Activated CD4-positive, alpha-beta memory T cell treated with anti-CD3 and anti-CD28 coated beads for 36 hours (primary cell): ENCODE measurements around the gene SLC4A3. TPM values are rescaled to one million over a fixed set of nuclear protein-coding genes. Genes with fewer than 3 reads are reported as not detected.

ENCODE experiments used
- CTCF ChIA-PET: fragments of 350-600 bp; sonication (Branson Sonifier 250); formaldehyde crosslinking; loops from one replicate; lab custom pipeline; 2021; ENCODE audit warnings: antibody characterized with exemption, inconsistent platforms; lab: Charles Lee
- POLR2A ChIA-PET: fragments of 350-600 bp; sonication (Branson Sonifier 250); formaldehyde crosslinking; loops from one replicate; lab custom pipeline; 2021; ENCODE audit warnings: antibody characterized with exemption; lab: Charles Lee
- DNase-seq: peaks from one replicate; pipeline ENCODE4 v3.0.0-alpha.2; 2020
- H3K27ac Mint-ChIP-seq: one replicate; pipeline ENCODE4 v1.8.0; 2021; ENCODE audit warnings: mixed read lengths
- H3K27me3 Mint-ChIP-seq: one replicate; pipeline ENCODE4 v1.8.0; 2021; ENCODE audit warnings: mixed read lengths
- H3K36me3 Mint-ChIP-seq: one replicate; pipeline ENCODE4 v1.8.0; 2021; ENCODE audit warnings: mixed read lengths
- H3K4me1 Mint-ChIP-seq: one replicate; pipeline ENCODE4 v1.8.0; 2021; ENCODE audit warnings: low read depth, mixed read lengths
- H3K4me3 Mint-ChIP-seq: one replicate; pipeline ENCODE4 v1.8.0; 2021; ENCODE audit warnings: mild to moderate bottlenecking, mixed read lengths
- H3K9me3 Mint-ChIP-seq: one replicate; pipeline ENCODE4 v1.8.0; 2021; ENCODE audit warnings: mixed read lengths
- intact Hi-C: fragments of 100-400 bp; cut with micrococcal nuclease; formaldehyde crosslinking; loops from one replicate; pipeline ENCODE4 v1.15.1; 2023
- total RNA-seq, 2 experiments: library from RNA; stranded (reverse); gene quantifications; one replicate each; pipeline ENCODE4 v1.2.3, GENCODE V29; 2021

Gene SLC4A3
- total RNA-seq, 2 experiments from 2014 or later: not detected

DNA sequence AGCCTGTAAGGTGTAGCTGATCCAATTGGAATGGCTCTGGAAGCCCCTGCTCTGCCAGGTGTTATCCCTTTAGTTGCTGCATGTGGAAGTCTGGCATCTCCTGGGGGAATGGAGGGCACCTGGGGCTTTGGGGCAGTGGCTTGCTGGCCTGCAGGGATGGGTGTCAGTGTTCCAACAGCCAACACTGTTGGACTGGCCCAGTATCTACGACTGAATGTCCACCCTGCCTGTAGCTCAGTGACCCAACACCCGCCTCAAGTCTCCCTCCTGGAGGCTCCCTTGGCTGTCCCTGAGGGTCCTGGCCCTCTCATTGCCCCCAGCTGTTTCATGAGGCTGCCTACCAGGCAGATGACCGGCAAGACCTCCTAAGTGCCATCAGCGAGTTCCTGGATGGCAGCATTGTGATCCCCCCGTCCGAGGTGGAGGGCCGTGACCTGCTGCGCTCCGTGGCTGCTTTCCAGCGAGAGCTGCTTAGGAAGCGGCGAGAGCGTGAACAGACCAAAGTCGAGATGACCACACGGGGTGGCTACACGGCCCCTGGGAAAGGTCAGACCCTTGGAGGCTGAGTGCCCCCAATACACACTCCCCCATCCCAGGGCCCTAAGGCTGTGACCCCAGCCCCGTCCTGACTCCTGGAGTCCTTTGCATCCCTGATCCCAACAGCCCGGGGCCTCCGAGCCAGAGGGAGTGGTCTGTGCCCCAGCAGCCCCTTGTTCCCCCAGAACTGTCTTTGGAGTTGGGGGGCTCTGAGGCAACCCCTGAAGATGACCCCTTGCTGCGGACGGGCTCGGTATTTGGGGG, 7.7 kb downstream of the SLC4A3 start:
- intact Hi-C loops: no loop called here

GRCh38 chr2:219636144-219636915, 8.9 kb downstream of the SLC4A3 start:
- DNase-seq: no peak
- POLR2A ChIA-PET: no interaction called here
- Mint-ChIP-seq H3K27ac (no peak overlapping the region), H3K4me1 (no peaks in the 10 kb centered on the region), H3K27me3 (peaks cover 8% of the 10 kb centered on the region), H3K9me3 (no peaks in the 10 kb centered on the region), H3K36me3 (no peaks in the 10 kb centered on the region), H3K4me3 (no peak overlapping the region)
- CTCF ChIA-PET: no interaction called here
- intact Hi-C loops: no loop called here

More for the DNA sequence above, 7.7 kb downstream of the SLC4A3 start:
- no peaks in the 10 kb centered on the region for H3K36me3 Mint-ChIP-seq
- H3K27ac Mint-ChIP-seq: no peak overlapping the region
- CTCF ChIA-PET: no interaction called here
- DNase-seq: no peak
- no peaks in the 10 kb centered on the region for H3K4me1 Mint-ChIP-seq
- H3K9me3 Mint-ChIP-seq: no peaks in the 10 kb centered on the region
- POLR2A ChIA-PET: no interaction called here
- H3K4me3 Mint-ChIP-seq: no peak overlapping the region
- H3K27me3 Mint-ChIP-seq: peaks cover 13% of the 10 kb centered on the region

GRCh38 chr2:219636941-219637841, 9.8 kb downstream of the SLC4A3 start:
- ChIA-PET CTCF (no interaction called here), POLR2A (no interaction called here)
- Mint-ChIP-seq H3K36me3 (no peaks in the 10 kb centered on the region), H3K27ac (no peak overlapping the region), H3K4me3 (no peak overlapping the region), H3K27me3 (peaks cover 11% of the 10 kb centered on the region), H3K9me3 (no peaks in the 10 kb centered on the region), H3K4me1 (peaks cover 3% of the 10 kb centered on the region)
- intact Hi-C loops: no loop called here
- no peak for DNase-seq

GRCh38 chr2:219637842-219638185, 10.4 kb downstream of the SLC4A3 start:
- peaks cover 11% of the 10 kb centered on the region for H3K27me3 Mint-ChIP-seq
- CTCF ChIA-PET: interaction anchor here (0.9 kb wide), 1 partner anchor 97 kb away, joined by 3 read pairs; no protein-coding TSS in a partner anchor

DNA sequence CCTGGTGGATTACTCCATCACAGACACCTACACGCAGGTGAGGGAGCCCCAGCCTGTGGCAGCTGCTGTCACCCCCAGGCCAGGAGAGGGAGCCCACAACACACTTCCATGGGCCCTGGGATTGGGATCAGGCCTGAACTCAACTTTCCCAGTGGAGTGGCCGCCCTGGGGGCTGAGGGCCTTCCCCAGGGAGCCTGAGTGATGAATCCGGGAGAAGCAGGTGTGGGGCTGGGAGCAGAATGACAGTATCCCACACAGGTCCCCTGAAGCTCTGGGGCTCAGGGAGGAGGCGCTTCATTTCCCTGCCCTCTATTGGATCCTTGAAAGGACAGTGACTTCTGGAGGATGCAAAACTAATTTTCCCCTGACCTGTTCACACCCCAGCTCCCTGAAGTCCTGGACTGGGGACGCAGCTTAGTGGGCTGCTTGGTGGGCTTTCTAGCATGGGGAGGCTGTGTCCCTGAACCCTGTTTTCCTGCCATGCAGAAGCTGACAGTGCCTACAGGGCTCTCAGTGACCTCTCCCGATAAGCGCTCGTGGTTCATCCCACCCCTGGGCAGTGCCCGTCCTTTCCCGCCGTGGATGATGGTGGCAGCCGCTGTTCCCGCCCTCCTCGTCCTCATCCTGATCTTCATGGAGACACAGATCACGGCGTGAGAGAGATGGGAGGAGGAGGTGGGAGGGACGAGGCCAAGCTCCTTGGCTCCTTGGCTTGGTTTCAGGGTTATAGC, 11.0 kb downstream of the SLC4A3 start:
- Mint-ChIP-seq H3K4me1 (peaks cover 7% of the 10 kb centered on the region), H3K9me3 (no peaks in the 10 kb centered on the region), H3K36me3 (no peaks in the 10 kb centered on the region), H3K27me3 (peaks cover 11% of the 10 kb centered on the region), H3K27ac (no peak overlapping the region), H3K4me3 (no peak overlapping the region)
- intact Hi-C loops: no loop called here
- ChIA-PET CTCF (interaction anchor here (0.9 kb wide), 1 partner anchor 97 kb away, joined by 3 read pairs; no protein-coding TSS in a partner anchor), POLR2A (no interaction called here)
- no peak for DNase-seq

More at GRCh38 chr2:219637842-219638185, 10.4 kb downstream of the SLC4A3 start:
- POLR2A ChIA-PET: no interaction called here
- no peak overlapping the region for H3K27ac Mint-ChIP-seq
- DNase-seq: no peak
- peaks cover 6% of the 10 kb centered on the region for H3K4me1 Mint-ChIP-seq
- H3K4me3 Mint-ChIP-seq: no peak overlapping the region
- intact Hi-C loops: no loop called here
- no peaks in the 10 kb centered on the region for H3K36me3 Mint-ChIP-seq
- H3K9me3 Mint-ChIP-seq: no peaks in the 10 kb centered on the region

- H3K27ac Mint-ChIP-seq: no peak overlapping the region
- intact Hi-C loops: no loop called here
- no peak overlapping the region for H3K4me3 Mint-ChIP-seq
- POLR2A ChIA-PET: no interaction called here
- H3K9me3 Mint-ChIP-seq: no peaks in the 10 kb centered on the region
- peaks cover 7% of the 10 kb centered on the region for H3K4me1 Mint-ChIP-seq
- DNase-seq: no peak
- CTCF ChIA-PET: interaction anchor here (0.9 kb wide), 1 partner anchor 98 kb away, joined by 3 read pairs; no protein-coding TSS in a partner anchor
- H3K27me3 Mint-ChIP-seq: peaks cover 11% of the 10 kb centered on the region
- H3K36me3 Mint-ChIP-seq: no peaks in the 10 kb centered on the region
Measured at GRCh38 chr2:219638948-219639755, 11.7 kb downstream of the SLC4A3 start.

- POLR2A ChIA-PET: no interaction called here
- intact Hi-C loops: loop anchor here (1.0 to 5.0 kb wide), 3 partner anchors 43 to 100 kb away; no protein-coding TSS in a partner anchor
Measured at GRCh38 chr2:219641390-219642068, 14.1 kb downstream of the SLC4A3 start.

DNA sequence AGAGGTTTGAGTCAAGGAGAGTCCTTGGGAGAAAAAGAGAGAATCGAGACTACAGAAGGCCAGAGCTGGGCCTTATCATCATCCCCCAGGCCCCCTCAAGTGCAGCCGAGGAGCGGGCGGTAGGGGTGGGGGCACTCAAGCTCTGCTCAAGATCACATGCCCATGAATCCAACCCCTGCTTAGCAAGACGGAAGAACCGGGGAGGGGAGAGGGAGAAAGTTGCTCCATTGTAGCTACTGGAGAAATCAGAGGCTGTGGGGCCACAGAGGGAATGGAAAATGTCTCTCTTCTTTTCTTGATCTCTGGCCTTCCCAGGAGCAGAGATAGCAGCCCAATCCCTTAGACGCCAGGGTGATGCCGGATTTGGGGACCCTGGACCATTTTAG, 14.6 kb downstream of the SLC4A3 start:
- DNase-seq: no peak
- intact Hi-C loops: loop anchor here (1.0 to 5.0 kb wide), 3 partner anchors 43 to 101 kb away; no protein-coding TSS in a partner anchor
- Mint-ChIP-seq H3K9me3 (no peaks in the 10 kb centered on the region), H3K4me3 (no peak overlapping the region), H3K4me1 (peaks cover 7% of the 10 kb centered on the region), H3K27ac (no peak overlapping the region), H3K36me3 (no peaks in the 10 kb centered on the region), H3K27me3 (peaks cover 9% of the 10 kb centered on the region)
- POLR2A ChIA-PET: no interaction called here
- CTCF ChIA-PET: interaction anchor here (0.6 to 5.1 kb wide), 14 partner anchors 8 to 102 kb away, joined by 3 to 47 read pairs (median 3); partner anchors contain the start of genes CHPF and TMEM198

More at GRCh38 chr2:219641390-219642068, 14.1 kb downstream of the SLC4A3 start:
- Mint-ChIP-seq H3K9me3 (no peaks in the 10 kb centered on the region), H3K36me3 (no peaks in the 10 kb centered on the region), H3K27me3 (peaks cover 11% of the 10 kb centered on the region), H3K4me1 (peaks cover 7% of the 10 kb centered on the region), H3K4me3 (no peak overlapping the region), H3K27ac (no peak overlapping the region)
- CTCF ChIA-PET: interaction anchor here (0.6 to 5.1 kb wide), 6 partner anchors 11 to 101 kb away, joined by 3 to 47 read pairs (median 3); no protein-coding TSS in a partner anchor
- DNase-seq: no peak

DNA sequence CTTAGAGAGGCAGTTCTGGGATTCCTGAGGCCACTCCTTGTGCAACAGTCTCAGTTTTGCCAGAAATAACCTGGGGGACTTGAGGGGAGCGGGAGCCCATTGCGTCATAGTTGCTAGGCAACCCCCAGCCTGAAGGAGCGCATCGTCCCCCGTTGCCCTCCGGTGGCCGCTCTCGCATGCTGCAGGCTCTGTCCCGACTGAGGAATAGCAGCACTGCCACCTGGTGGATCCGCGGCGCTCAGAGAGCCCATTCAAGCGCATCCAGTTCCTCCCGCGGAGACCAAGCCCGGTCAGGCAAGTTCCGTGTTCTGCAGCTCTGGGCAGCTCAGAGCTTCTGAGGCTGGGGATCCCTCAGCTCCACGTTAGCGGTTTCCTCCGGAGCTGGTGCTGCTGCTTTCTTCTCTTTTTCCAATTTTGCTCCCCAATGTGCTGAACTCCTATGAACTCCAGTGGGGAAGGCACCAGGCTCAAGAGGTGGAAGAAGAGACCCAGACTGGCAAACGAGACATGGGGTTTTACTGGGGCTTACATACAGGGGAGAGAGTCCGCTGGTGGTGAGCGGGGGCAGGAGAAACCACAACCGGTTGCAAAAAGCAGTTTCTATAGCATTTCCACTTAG, 15.1 kb downstream of the SLC4A3 start:
- Mint-ChIP-seq H3K4me3 (no peak overlapping the region), H3K9me3 (no peaks in the 10 kb centered on the region), H3K27me3 (peaks cover 9% of the 10 kb centered on the region), H3K27ac (no peak overlapping the region), H3K36me3 (no peaks in the 10 kb centered on the region), H3K4me1 (peaks cover 7% of the 10 kb centered on the region)
- POLR2A ChIA-PET: no interaction called here
- CTCF ChIA-PET: interaction anchor here (0.6 to 5.1 kb wide), 21 partner anchors 8 to 240 kb away, joined by 3 to 47 read pairs (median 3); partner anchors contain the start of genes CHPF, STK11IP and TMEM198
- peak; percentile 93 for DNase-seq
- intact Hi-C loops: loop anchor here (1.0 to 5.0 kb wide), 3 partner anchors 44 to 101 kb away; no protein-coding TSS in a partner anchor
